WI38 (cell line): ENCODE measurements around the gene PRSS56.
"Not testable (repeated sequence)": the region's sequence is repeated elsewhere in the genome, so short reads cannot be mapped to it uniquely, and the experiment has no call there.

Experiments used
- H3K4me3 ChIP-seq: 2 replicates; pipeline ENCODE4 v1.5.1; 2011; ENCODE audit warnings: low read depth, mild to moderate bottlenecking, control low read depth, low read length
- CTCF ChIP-seq: IDR thresholded peaks from 2 replicates; pipeline ENCODE4 v1.5.1; 2012; ENCODE audit warnings: low read depth, mild to moderate bottlenecking, control low read depth, low read length

Gene PRSS56

GRCh38 chr2:232562515-232563151, 42.4 kb downstream of the PRSS56 start:
- TF ChIP-seq CTCF, result no peak
- no peak overlapping the region for H3K4me3 ChIP-seq

- H3K4me3 ChIP-seq, result no peak overlapping the region
- TF ChIP-seq CTCF, result no peak
Observed at GRCh38 chr2:232563580-232563979, 43.4 kb downstream of the PRSS56 start.

- TF ChIP-seq CTCF, result no peak
- no peak overlapping the region for H3K4me3 ChIP-seq
Observed at GRCh38 chr2:232567721-232568120, 47.5 kb downstream of the PRSS56 start.

- H3K4me3 ChIP-seq, result no peak overlapping the region
- TF ChIP-seq CTCF, result no peak
Observed at GRCh38 chr2:232568161-232568560, 48.0 kb downstream of the PRSS56 start.

GRCh38 chr2:232569541-232569940, 49.4 kb downstream of the PRSS56 start:
- no peak for TF ChIP-seq CTCF
- no peak overlapping the region for H3K4me3 ChIP-seq

GRCh38 chr2:232570481-232570880, 50.3 kb downstream of the PRSS56 start:
- H3K4me3 ChIP-seq, result not testable (repeated sequence)

GRCh38 chr2:232571026-232571474, 50.9 kb downstream of the PRSS56 start:
- H3K4me3 ChIP-seq, result no peak overlapping the region
- TF ChIP-seq CTCF, result no peak

- TF ChIP-seq CTCF, result no peak
- no peak overlapping the region for H3K4me3 ChIP-seq
Observed at GRCh38 chr2:232573042-232573441, 52.9 kb downstream of the PRSS56 start.
